PFSK-1 (cell line): Measurements from ENCODE around the gene TMOD3.

Experiments used
- FOXP2 ChIP-seq: optimal IDR thresholded peaks from 2 replicates; pipeline ENCODE3; 2011; ENCODE audit warnings: borderline replicate concordance, control low read depth, inconsistent platforms; ENCODE audit not compliant: insufficient read depth; ENCODE audit errors: extremely low read length, extremely low read depth
- REST ChIP-seq, 2 experiments: IDR thresholded peaks; 2 replicates each; pipeline versions ENCODE4 v1.6.1 to v1.8.0; 2011 to 2012; ENCODE audit warnings: low read depth in 2 of 2, low read length in 2 of 2, control low read depth in 1 of 2, inconsistent platforms in 1 of 2, mild to moderate bottlenecking in 1 of 2, moderate library complexity in 1 of 2; ENCODE audit not compliant: insufficient read depth in 1 of 2
- TAF1 ChIP-seq: IDR thresholded peaks from 2 replicates; pipeline ENCODE4 v1.6.1; 2012; ENCODE audit warnings: low read length, control low read depth, borderline replicate concordance; ENCODE audit not compliant: insufficient read depth

GRCh38 chr15:51931016-51931415 is 101.6 kb downstream of the TMOD3 start:
- TF ChIP-seq TAF1 (no peak), FOXP2 (no peak), REST (IDR thresholded peaks at IDR 0.05; ENCODE audit: insufficient read depth in 1 of 2, low read depth in 2 of 2, low read length in 2 of 2) (no peak)
